Panc1 (cell line): ENCODE results near the gene RFPL1. TPM values are rescaled to one million over a fixed set of nuclear protein-coding genes. Genes with fewer than 3 reads are reported as not detected.

Source experiments
- ATAC-seq: fragments of 200-7000 bp; cut with Tn5 transposase; 2 replicates; pipeline ENCODE4 v1.9.1; 2020; ENCODE audit warnings: mild to moderate bottlenecking, moderate library complexity
- BruUV-seq: library from RNA; stranded (reverse); fragments of 400-500 nt; replicated peaks from 2 replicates; lab custom pipeline; 2021; lab: Mats Ljungman, UMichigan
- CTCF ChIA-PET: fragments of 300-600 bp; sonication (Branson Sonifier 250); formaldehyde crosslinking; loops from one replicate; lab custom pipeline; 2022; ENCODE audit warnings: antibody characterized with exemption; lab: Charles Lee
- POLR2A ChIA-PET: fragments of 300-600 bp; sonication (Branson Sonifier 250); formaldehyde crosslinking; loops from one replicate; lab custom pipeline; 2022; ENCODE audit warnings: antibody characterized with exemption; lab: Charles Lee
- DNase-seq: peaks from one replicate; pipeline ENCODE4 v3.0.0-alpha.2; 2010; ENCODE audit warnings: low read depth, low spot score
- H3K27ac ChIP-seq: 2 replicates; pipeline ENCODE4 v1.5.1; 2011; ENCODE audit warnings: mild to moderate bottlenecking, low read length, inconsistent platforms
- H3K27me3 ChIP-seq: fragments of 200-500 bp; sonication (Bioruptor generic); 2 replicates; pipeline ENCODE4 v1.6.0; 2014; ENCODE audit warnings: low read length, inconsistent platforms; ENCODE audit not compliant: control insufficient read depth, insufficient read depth
- H3K36me3 ChIP-seq: fragments of 200-500 bp; sonication (Bioruptor generic); 2 replicates; pipeline ENCODE4 v1.5.1; 2014; ENCODE audit warnings: inconsistent platforms, mild to moderate bottlenecking, low read length, moderate library complexity; ENCODE audit not compliant: control insufficient read depth, insufficient read depth
- H3K4me1 ChIP-seq: 2 replicates; pipeline ENCODE4 v1.5.1; 2011; ENCODE audit warnings: inconsistent platforms, mild to moderate bottlenecking, low read length, moderate library complexity; ENCODE audit not compliant: control insufficient read depth, insufficient read depth
- H3K4me3 ChIP-seq, 2 experiments: 2 replicates each; pipeline ENCODE4 v1.5.1; 2011 to 2012; ENCODE audit warnings: low read depth in 2 of 2, low read length in 2 of 2, mild to moderate bottlenecking in 2 of 2, inconsistent platforms in 1 of 2, moderate library complexity in 1 of 2
- H3K9me3 ChIP-seq: fragments of 200-500 bp; sonication (Bioruptor generic); 2 replicates; pipeline ENCODE4 v1.5.1; 2014; ENCODE audit warnings: low read depth, mild to moderate bottlenecking, inconsistent platforms, low read length, moderate library complexity; ENCODE audit not compliant: control insufficient read depth, insufficient read depth
- CTCF ChIP-seq: fragments of 450-650 bp; IDR thresholded peaks from 2 replicates; pipeline ENCODE4 v1.5.1; 2017; ENCODE audit warnings: mild to moderate bottlenecking
- POLR2AphosphoS5 ChIP-seq: IDR thresholded peaks from 2 replicates; pipeline ENCODE4 v1.6.1; 2012; ENCODE audit warnings: mild to moderate bottlenecking, low read depth, low read length, moderate library complexity
- REST ChIP-seq, 2 experiments: IDR thresholded peaks; 2 replicates each; pipeline ENCODE4 v1.6.1; 2011 to 2012; ENCODE audit warnings: low read depth in 2 of 2, control low read depth in 1 of 2, low read length in 1 of 2, mild to moderate bottlenecking in 1 of 2, moderate library complexity in 1 of 2; ENCODE audit not compliant: insufficient read depth in 1 of 2
- SIN3A ChIP-seq: IDR thresholded peaks from 2 replicates; pipeline ENCODE4 v1.6.1; 2012; ENCODE audit warnings: low read depth, mild to moderate bottlenecking, low read length, moderate library complexity, borderline replicate concordance; ENCODE audit not compliant: insufficient read depth
- TCF7L2 ChIP-seq: IDR thresholded peaks from 2 replicates; pipeline ENCODE4 v1.6.1; 2011; ENCODE audit warnings: mild to moderate bottlenecking, low read depth, low read length, inconsistent platforms
- in situ Hi-C: cut with HindIII; loops from 2 replicates; pipeline ENCODE4 v1.10.0; 2016; ENCODE audit warnings: low sequenced_read_pairs, low pct_unique_long_range_greater_than_20kb
- intact Hi-C: fragments of 100-400 bp; cut with micrococcal nuclease; formaldehyde crosslinking; loops from one replicate; pipeline ENCODE4 v1.10.0; 2022; ENCODE audit not compliant: unreplicated experiment
- total RNA-seq: library from RNA; stranded (reverse); gene quantifications from one replicate; pipeline ENCODE4 v1.2.1, GENCODE V29; 2021; ENCODE audit not compliant: unreplicated experiment

The RFPL1 gene
- total RNA-seq, 1 experiment from 2014 or later, result not detected

DNA sequence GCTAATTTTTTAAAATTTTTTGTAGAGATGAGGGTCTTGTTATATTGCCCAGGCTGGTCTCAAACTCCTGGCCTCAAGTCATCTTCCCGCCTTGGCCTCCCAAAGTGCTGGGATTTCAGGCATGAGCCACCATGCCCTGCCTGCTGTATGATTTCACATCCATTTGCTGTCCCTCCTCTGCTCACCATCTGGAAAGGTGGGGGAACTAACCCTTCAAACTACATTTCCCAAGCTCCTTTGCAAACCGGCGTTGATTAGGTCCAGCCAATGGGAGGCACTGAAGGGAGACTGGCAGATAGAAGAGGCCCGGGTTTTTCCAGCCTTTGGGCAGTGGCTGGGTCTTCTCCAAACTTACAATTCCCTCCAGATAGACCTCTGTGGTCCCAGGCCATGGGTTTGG, 19.3 kb downstream of the RFPL1 start:
- Histone ChIP-seq H3K4me1 (no peaks in the 10 kb centered on the region), H3K9me3 (no peaks in the 10 kb centered on the region), H3K4me3 (no peak overlapping the region), H3K27ac (no peak overlapping the region), H3K36me3 (no peaks in the 10 kb centered on the region), H3K27me3 (no peaks in the 10 kb centered on the region)
- CTCF ChIA-PET, result no interaction called here
- intact Hi-C loops, result no loop called here
- TF ChIP-seq TCF7L2, result no peak
- TF ChIP-seq CTCF, result no peak
- no peak for TF ChIP-seq SIN3A
- TF ChIP-seq POLR2AphosphoS5, result no peak
- TF ChIP-seq REST (IDR thresholded peaks at IDR 0.05; ENCODE audit: insufficient read depth in 1 of 2, low read depth in 2 of 2, low read length in 1 of 2), result no peak
- peak; percentile 90 for ATAC-seq
- POLR2A ChIA-PET, result interaction anchor here (0.6 kb wide), 1 partner anchor 214 kb away, joined by 3 read pairs; no protein-coding TSS in a partner anchor
- no TSS peak for BruUV-seq
- in situ Hi-C loops, result no loop called here
- no peak for DNase-seq

GRCh38 chr22:29458551-29458950, 20.2 kb downstream of the RFPL1 start:
- no peak for TF ChIP-seq CTCF
- no peak for TF ChIP-seq REST (IDR thresholded peaks at IDR 0.05; ENCODE audit: insufficient read depth in 1 of 2, low read depth in 2 of 2, low read length in 1 of 2)
- no peak for TF ChIP-seq SIN3A
- TF ChIP-seq POLR2AphosphoS5, result no peak
- no peak for TF ChIP-seq TCF7L2
- intact Hi-C loops, result no loop called here
- DNase-seq, result no peak
- CTCF ChIA-PET, result interaction anchor here (0.7 kb wide), 1 partner anchor 29 kb away, joined by 5 read pairs; no protein-coding TSS in a partner anchor
- H3K27me3 ChIP-seq, result no peaks in the 10 kb centered on the region
- POLR2A ChIA-PET, result no interaction called here
- no peak overlapping the region for H3K4me3 ChIP-seq
- H3K9me3 ChIP-seq, result no peaks in the 10 kb centered on the region
- no peak for ATAC-seq
- in situ Hi-C loops, result no loop called here
- H3K27ac ChIP-seq, result no peak overlapping the region
- no peaks in the 10 kb centered on the region for H3K36me3 ChIP-seq
- no TSS peak for BruUV-seq
- H3K4me1 ChIP-seq, result no peaks in the 10 kb centered on the region
